ENCODE measurements around the gene COPS6. TPM values are rescaled to one million over a fixed set of nuclear protein-coding genes. Genes with fewer than 3 reads are reported as not detected.

Gene COPS6
- total and polyA plus RNA-seq, 2 of the 4 experiments (the other 2 are of a cell fraction) = 185 to 325 TPM

GRCh38 chr7:100066953-100067352 is 21.8 kb upstream of the COPS6 start:
- BruUV-seq (replicated peaks) = no TSS peak
- no peak overlapping the region for H2AK5ac ChIP-seq (ENCODE audit: low read depth, low read length)
- ATAC-seq (ENCODE audit: low read depth) (no peak), DNase-seq (no peak)
- H4K8ac ChIP-seq (ENCODE audit: low read depth in 2 of 2, low read length in 2 of 2) = no peak overlapping the region
- no peak overlapping the region for H2BK20ac ChIP-seq (ENCODE audit: low read depth, low read length)
- H3K27me3 ChIP-seq (ENCODE audit: control insufficient read depth, insufficient read depth, low read length) = no peaks in the 10 kb centered on the region
- peaks cover 18 to 19% of the 10 kb centered on the region in 2 experiments; a peak in 3 of 4 replicates for H3K79me1 ChIP-seq (ENCODE audit: low read depth in 1 of 2, low read length in 2 of 2)
- ChIA-PET CTCF (no interaction called here), POLR2A (ENCODE audit: unreplicated experiment) (interaction anchor here (0.5 kb wide), 1 partner anchor 12 kb away, joined by 4 read pairs; no protein-coding TSS in a partner anchor)
- TF ChIP-seq CHD1 (IDR thresholded peaks at IDR 0.05; ENCODE audit: low read depth, low read length) (no peak), MAFK (IDR thresholded peaks at IDR 0.05; ENCODE audit: low read depth, low read length) (no peak)
- H2BK120ac ChIP-seq (ENCODE audit: low read depth, low read length) = no peak overlapping the region
- peaks cover 2% of the 10 kb centered on the region; the same call in 1 of the 2 replicates for H3K4me1 ChIP-seq (ENCODE audit: control insufficient read depth, insufficient read depth, low read length)
- H3K4me2 ChIP-seq (ENCODE audit: low read depth, low read length) = no peak overlapping the region
- H4K5ac ChIP-seq (ENCODE audit: low read depth, low read length) = no peak overlapping the region
- H3K18ac ChIP-seq (ENCODE audit: low read depth, low read length) = no peak overlapping the region
- H3K23ac ChIP-seq (ENCODE audit: low read depth, low read length) = no peak overlapping the region
- H3K9me3 ChIP-seq (ENCODE audit: control insufficient read depth, insufficient read depth, low read length) = peaks cover 37% of the 10 kb centered on the region
- intact Hi-C loops (cut with micrococcal nuclease) (no loop called here), in situ Hi-C loops (cut with MboI; ENCODE audit: low sequenced_read_pairs) (no loop called here), dilution Hi-C loops (cut with HindIII; ENCODE audit: low sequenced_read_pairs, unreplicated experiment) (no loop called here)
- H4K91ac ChIP-seq (ENCODE audit: insufficient read depth, low read depth, low read length) = no peak overlapping the region
- H3K9me1 ChIP-seq (ENCODE audit: insufficient read depth, low read length) = 0 out of 2 replicates have a peak, but pooled peaks cover 3% of the 10 kb centered on the region
- no peak overlapping the region for H2BK15ac ChIP-seq (ENCODE audit: low read depth, low read length)
- H3K4ac ChIP-seq (ENCODE audit: low read depth, low read length) = no peak overlapping the region
- H3K36me3 ChIP-seq (ENCODE audit: control insufficient read depth, insufficient read depth, low read length) = peaks cover 55% of the 10 kb centered on the region
- no peak overlapping the region for H3K14ac ChIP-seq (replicated peaks; ENCODE audit: low read depth, low read length)
- WGBS, 2 experiments (ENCODE audit: extremely low coverage in 2 of 2, insufficient read length in 1 of 2) = 80% methylated on average over 2 of the region's 7 CpGs; no CpG with 5 or more reads in 1 of the 2 experiments
- no peak overlapping the region for H3K27ac ChIP-seq (ENCODE audit: insufficient read depth, low read length)
- H4K20me1 ChIP-seq (ENCODE audit: insufficient read depth, low read length) = no peaks in the 10 kb centered on the region; the same call in 1 of the 2 replicates
- no peak overlapping the region for H3K9ac ChIP-seq (ENCODE audit: low read depth, low read length)
- H3K56ac ChIP-seq (ENCODE audit: extremely low read depth, insufficient read depth, low read length) = no peak overlapping the region
- H2BK5ac ChIP-seq (ENCODE audit: low read depth, low read length, poor library complexity, severe bottlenecking) = no peak overlapping the region
- no peak overlapping the region for H2AFZ ChIP-seq (replicated peaks; ENCODE audit: low read length, poor library complexity)
- H2AK9ac ChIP-seq (replicated peaks; ENCODE audit: low read depth, low read length, poor library complexity) = no peak overlapping the region
- no peak overlapping the region for H3K4me3 ChIP-seq (ENCODE audit: insufficient read depth, low read depth, low read length)
